Measurements from ENCODE around the gene REPS1.

DNA sequence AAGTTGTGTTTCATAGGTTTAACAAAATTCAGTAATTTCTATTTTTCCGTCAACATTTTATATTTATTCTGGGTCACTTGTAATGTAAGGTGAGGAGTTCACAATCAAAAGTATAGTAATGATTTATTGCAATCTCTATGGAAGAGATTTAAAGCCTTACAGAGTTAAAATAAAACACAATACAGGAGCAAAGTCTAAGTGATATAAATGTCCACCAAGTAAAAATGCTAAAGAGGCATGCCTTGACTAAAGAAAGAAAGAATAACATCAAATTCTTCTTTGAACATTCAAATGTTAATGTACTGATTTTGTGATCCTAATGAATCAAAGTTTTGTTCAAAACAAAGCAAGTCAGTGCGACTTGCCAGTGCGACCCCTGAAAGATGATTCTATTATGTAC lies 61.5 kb downstream of the REPS1 start:
- no peak for TF ChIP-seq ELF4 (CRISPR knock-in tag; IDR thresholded peaks at IDR 0.05; ENCODE audit: low read depth)
- TF ChIP-seq, protein P1, sequence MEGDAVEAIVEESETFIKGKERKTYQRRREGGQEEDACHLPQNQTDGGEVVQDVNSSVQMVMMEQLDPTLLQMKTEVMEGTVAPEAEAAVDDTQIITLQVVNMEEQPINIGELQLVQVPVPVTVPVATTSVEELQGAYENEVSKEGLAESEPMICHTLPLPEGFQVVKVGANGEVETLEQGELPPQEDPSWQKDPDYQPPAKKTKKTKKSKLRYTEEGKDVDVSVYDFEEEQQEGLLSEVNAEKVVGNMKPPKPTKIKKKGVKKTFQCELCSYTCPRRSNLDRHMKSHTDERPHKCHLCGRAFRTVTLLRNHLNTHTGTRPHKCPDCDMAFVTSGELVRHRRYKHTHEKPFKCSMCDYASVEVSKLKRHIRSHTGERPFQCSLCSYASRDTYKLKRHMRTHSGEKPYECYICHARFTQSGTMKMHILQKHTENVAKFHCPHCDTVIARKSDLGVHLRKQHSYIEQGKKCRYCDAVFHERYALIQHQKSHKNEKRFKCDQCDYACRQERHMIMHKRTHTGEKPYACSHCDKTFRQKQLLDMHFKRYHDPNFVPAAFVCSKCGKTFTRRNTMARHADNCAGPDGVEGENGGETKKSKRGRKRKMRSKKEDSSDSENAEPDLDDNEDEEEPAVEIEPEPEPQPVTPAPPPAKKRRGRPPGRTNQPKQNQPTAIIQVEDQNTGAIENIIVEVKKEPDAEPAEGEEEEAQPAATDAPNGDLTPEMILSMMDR (IDR thresholded peaks at IDR 0.05), result no peak
